Body of pancreas (tissue), 4 donors: ENCODE data around the gene CLSTN2.

Source experiments
- CTCF ChIP-seq, 7 experiments: fragments of 450-650 bp in 4 of 7; fragments of 200-600 bp in 3 of 7; sonication (generic) in 3 of 7; IDR thresholded peaks; one replicate each; pipeline ENCODE4 v1.5.1; 2016 to 2019; ENCODE audit warnings: antibody characterized with exemption in 7 of 7
- POLR2A ChIP-seq, 3 donors: fragments of 450-650 bp; IDR thresholded peaks; one replicate each; pipeline ENCODE4 v1.6.1; 2016; ENCODE audit warnings: antibody characterized with exemption in 3 of 3, mild to moderate bottlenecking in 2 of 3

- TF ChIP-seq POLR2A (IDR thresholded peaks at IDR 0.05): no peak
- no peak for TF ChIP-seq CTCF (IDR thresholded peaks at IDR 0.05)
Measured at GRCh38 chr3:140421884-140422283, 486.9 kb downstream of the CLSTN2 start.
